A549 (cell line): ENCODE results near the gene CD37.

Experiments used
- BHLHE40 ChIP-seq: IDR thresholded peaks from 2 replicates; pipeline ENCODE4 v1.6.1; 2012; ENCODE audit warnings: low read depth, low read length, inconsistent platforms
- CHD2 ChIP-seq: fragments of 150-350 bp; IDR thresholded peaks from 2 replicates; pipeline ENCODE4 v1.6.1; 2014; ENCODE audit warnings: low read length; ENCODE audit not compliant: partially characterized antibody
- ESRRA ChIP-seq: fragments of 150-350 bp; IDR thresholded peaks from 2 replicates; pipeline ENCODE4 v1.6.1; 2014; ENCODE audit warnings: mild to moderate bottlenecking, low read length, borderline replicate concordance
- POLR2A ChIP-seq: IDR thresholded peaks from 2 replicates; pipeline ENCODE4 v1.6.1; 2012; ENCODE audit warnings: mild to moderate bottlenecking, low read length
- SREBF2 ChIP-seq: fragments of 450-650 bp; IDR thresholded peaks from 2 replicates; pipeline ENCODE4 v1.6.1; 2014; ENCODE audit warnings: mild to moderate bottlenecking, moderate library complexity
- TF ChIP-seq, protein P1 (sequence below): fragments of >200 bp; sonication (Bioruptor Twin); formaldehyde crosslinking; IDR thresholded peaks from 3 replicates; pipeline ENCODE4 v1.5.1; 2016

DNA sequence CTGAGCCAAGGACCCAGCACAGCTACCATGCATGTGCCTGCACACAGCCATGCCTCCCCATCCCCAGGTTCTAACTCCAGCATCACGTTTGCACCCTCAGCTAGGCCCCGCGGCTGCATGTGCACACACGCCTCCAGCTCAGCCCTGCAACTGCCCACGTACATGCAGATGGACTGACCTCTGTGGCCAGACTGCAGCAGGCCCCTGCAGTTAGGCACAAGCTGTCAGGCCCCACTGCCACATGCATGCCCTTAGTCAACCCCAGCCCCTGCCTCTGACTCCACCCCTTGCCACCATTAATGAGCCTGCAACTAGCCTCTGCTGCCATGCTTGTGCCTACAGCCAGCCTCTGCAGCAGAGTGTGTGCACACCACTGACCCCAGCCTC is 33.3 kb upstream of the CD37 start:
- TF ChIP-seq POLR2A (no peak), CHD2 (no peak), BHLHE40 (no peak), SREBF2 (no peak), ESRRA (no peak)
- TF ChIP-seq, protein P1, sequence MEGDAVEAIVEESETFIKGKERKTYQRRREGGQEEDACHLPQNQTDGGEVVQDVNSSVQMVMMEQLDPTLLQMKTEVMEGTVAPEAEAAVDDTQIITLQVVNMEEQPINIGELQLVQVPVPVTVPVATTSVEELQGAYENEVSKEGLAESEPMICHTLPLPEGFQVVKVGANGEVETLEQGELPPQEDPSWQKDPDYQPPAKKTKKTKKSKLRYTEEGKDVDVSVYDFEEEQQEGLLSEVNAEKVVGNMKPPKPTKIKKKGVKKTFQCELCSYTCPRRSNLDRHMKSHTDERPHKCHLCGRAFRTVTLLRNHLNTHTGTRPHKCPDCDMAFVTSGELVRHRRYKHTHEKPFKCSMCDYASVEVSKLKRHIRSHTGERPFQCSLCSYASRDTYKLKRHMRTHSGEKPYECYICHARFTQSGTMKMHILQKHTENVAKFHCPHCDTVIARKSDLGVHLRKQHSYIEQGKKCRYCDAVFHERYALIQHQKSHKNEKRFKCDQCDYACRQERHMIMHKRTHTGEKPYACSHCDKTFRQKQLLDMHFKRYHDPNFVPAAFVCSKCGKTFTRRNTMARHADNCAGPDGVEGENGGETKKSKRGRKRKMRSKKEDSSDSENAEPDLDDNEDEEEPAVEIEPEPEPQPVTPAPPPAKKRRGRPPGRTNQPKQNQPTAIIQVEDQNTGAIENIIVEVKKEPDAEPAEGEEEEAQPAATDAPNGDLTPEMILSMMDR = no peak
